Spleen (tissue), 11 donors: ENCODE data around the gene FBXL17. TPM values are rescaled to one million over a fixed set of nuclear protein-coding genes. Genes with fewer than 3 reads are reported as not detected.

Source experiments
- DNase-seq: peaks from one replicate; pipeline ENCODE4 v3.0.0-alpha.2; 2020
- H3K27ac ChIP-seq, 8 donors: fragments of 200-600 bp; sonication (generic) in 7 of 8; 1 replicate in 4 of 8; 2 replicates in 4 of 8; pipeline versions ENCODE4 v1.5.0 to v1.8.0; 2016 to 2021; ENCODE audit warnings: inconsistent platforms in 4 of 8, mild to moderate bottlenecking in 4 of 8, moderate library complexity in 1 of 8
- H3K27me3 ChIP-seq, 7 donors: fragments of 200-600 bp; sonication (generic) in 6 of 7; replicated peaks in 1 of 7; 1 replicate in 4 of 7; 2 replicates in 3 of 7; pipeline versions ENCODE4 v1.5.0 to v1.8.0; 2016 to 2021; ENCODE audit warnings: inconsistent platforms in 3 of 7, mild to moderate bottlenecking in 1 of 7
- H3K36me3 ChIP-seq, 6 donors: fragments of 200-600 bp; sonication (generic) in 5 of 6; 1 replicate in 4 of 6; 2 replicates in 2 of 6; pipeline versions ENCODE4 v1.5.0 to v1.8.0; 2016 to 2021; ENCODE audit warnings: inconsistent platforms in 2 of 6
- H3K4me1 ChIP-seq, 6 donors: fragments of 200-600 bp; sonication (generic) in 5 of 6; 1 replicate in 3 of 6; 2 replicates in 3 of 6; pipeline versions ENCODE4 v1.5.0 to v1.8.0; 2016 to 2021; ENCODE audit warnings: inconsistent platforms in 3 of 6
- H3K4me3 ChIP-seq, 8 donors: fragments of 200-600 bp; sonication (generic) in 7 of 8; 1 replicate in 4 of 8; 2 replicates in 4 of 8; pipeline versions ENCODE4 v1.5.0 to v1.8.0; 2016 to 2021; ENCODE audit warnings: inconsistent platforms in 4 of 8, mild to moderate bottlenecking in 4 of 8, moderate library complexity in 2 of 8
- H3K9me3 ChIP-seq, 8 donors: fragments of 200-600 bp; sonication (generic) in 7 of 8; 1 replicate in 4 of 8; 2 replicates in 4 of 8; pipeline versions ENCODE4 v1.5.0 to v1.8.0; 2016 to 2021; ENCODE audit warnings: inconsistent platforms in 4 of 8
- POLR2A ChIP-seq, 3 donors: fragments of 450-650 bp; IDR thresholded peaks; one replicate each; pipeline ENCODE4 v1.5.1; 2017; ENCODE audit warnings: antibody characterized with exemption in 3 of 3, mild to moderate bottlenecking in 1 of 3
- POLR2AphosphoS5 ChIP-seq, 3 donors: sonication (generic); formaldehyde crosslinking; IDR thresholded peaks; one replicate each; pipeline ENCODE4 v1.5.1; 2017; ENCODE audit warnings: antibody characterized with exemption in 3 of 3
- WGBS, 5 donors: extraction: QIAGEN DNeasy Blood & Tissue Kit in 3 of 5; methylation state at CpG; one replicate each; pipeline versions ENCODE4 v1.1.5 to v1.1.7; 2013 to 2018; 5-methylcytosine and 5-hydroxymethylcytosine counted together
- intact Hi-C: fragments of 100-400 bp; cut with DNase I; formaldehyde crosslinking; loops from one replicate; pipeline ENCODE4 v1.15.0; 2023; ENCODE audit warnings: low total_unique reads
- polyA plus RNA-seq, 3 donors: library from polyadenylated mRNA; stranded (reverse); fragments of 200-250 nt; gene quantifications; one replicate each; pipeline ENCODE4 v1.2.1, GENCODE V29; 2013
- total RNA-seq, 7 donors: library from RNA; depleted of rRNA in 3 of 7; stranded (reverse); fragments of >200 nt in 3 of 7; fragmentation: NEBNext Ultra II Directional in 4 of 7; extraction: Animal tissue kit (Norgen Biotek cat#: 25700) in 4 of 7; gene quantifications; one replicate each; pipeline versions ENCODE4 v1.1.0 to v1.2.1, GENCODE V29; 2016 to 2021
- TF ChIP-seq, protein P1 (sequence below), 11 experiments: fragments of 200-600 bp in 7 of 11; fragments of 450-650 bp in 4 of 11; sonication (generic) in 4 of 11; IDR thresholded peaks in 8 of 11; conservative IDR thresholded peaks in 3 of 11; 1 replicate in 7 of 11; 2 replicates in 4 of 11; pipeline versions ENCODE4 v1.4.0 to v1.8.0; 2016 to 2021; ENCODE audit warnings: antibody characterized with exemption in 11 of 11, inconsistent platforms in 4 of 11, mild to moderate bottlenecking in 1 of 11
- donor health status: healthy with polysubstance abuse.
- donor health status: DM: no; HTN: no; CAD: no; lungs with moderate emphysema.
- donor health status: DM: no; HTN: no; CAD: no.
- donor health status: Bipolar disorder and iron deficiency.
- donor health status: healthy.
- donor health status: DM: no; HTN: no; CAD: no.
- donor health status: DM: yes; HTN: yes; CAD: no.

FBXL17 gene
- total and polyA plus RNA-seq, 10 donors = 5.1 to 39.9 (median 21.8) TPM

DNA sequence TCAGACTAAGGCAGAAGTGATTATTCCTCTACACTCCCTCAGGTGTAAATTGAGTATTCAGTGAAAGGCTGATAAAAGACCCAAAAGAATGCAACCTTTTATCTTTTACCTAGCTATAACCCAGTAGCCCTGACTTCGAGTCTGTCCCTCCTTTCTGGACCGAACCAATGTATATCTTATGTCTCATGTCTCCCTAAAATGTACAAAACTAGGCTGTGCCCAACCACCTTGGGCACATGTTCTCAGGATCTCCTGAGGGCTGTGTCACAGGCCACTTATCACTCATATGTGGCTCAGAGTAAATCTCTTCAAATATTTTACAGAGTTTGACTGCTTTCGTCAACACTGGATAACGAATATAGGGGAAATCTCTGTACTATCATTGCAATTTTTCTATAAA is 12.7 kb downstream of the FBXL17 start:
- WGBS, 5 donors = 95 to 99% (median 97%) methylated on average over 4 of the region's 4 CpGs
- Histone ChIP-seq H3K4me1 (no peaks in the 10 kb centered on the region), H3K9me3 (peaks cover 4 to 24% (median 22%) of the 10 kb centered on the region in 8 donors), H3K36me3 (peaks cover 0 to 37% (median 6%) of the 10 kb centered on the region in 6 donors), H3K27me3 (no peaks in the 10 kb centered on the region), H3K4me3 (no peak overlapping the region), H3K27ac (no peak overlapping the region)
- no peak for DNase-seq
- TF ChIP-seq POLR2A (IDR thresholded peaks at IDR 0.05) (no peak), POLR2AphosphoS5 (IDR thresholded peaks at IDR 0.05) (no peak)
- TF ChIP-seq, protein P1, sequence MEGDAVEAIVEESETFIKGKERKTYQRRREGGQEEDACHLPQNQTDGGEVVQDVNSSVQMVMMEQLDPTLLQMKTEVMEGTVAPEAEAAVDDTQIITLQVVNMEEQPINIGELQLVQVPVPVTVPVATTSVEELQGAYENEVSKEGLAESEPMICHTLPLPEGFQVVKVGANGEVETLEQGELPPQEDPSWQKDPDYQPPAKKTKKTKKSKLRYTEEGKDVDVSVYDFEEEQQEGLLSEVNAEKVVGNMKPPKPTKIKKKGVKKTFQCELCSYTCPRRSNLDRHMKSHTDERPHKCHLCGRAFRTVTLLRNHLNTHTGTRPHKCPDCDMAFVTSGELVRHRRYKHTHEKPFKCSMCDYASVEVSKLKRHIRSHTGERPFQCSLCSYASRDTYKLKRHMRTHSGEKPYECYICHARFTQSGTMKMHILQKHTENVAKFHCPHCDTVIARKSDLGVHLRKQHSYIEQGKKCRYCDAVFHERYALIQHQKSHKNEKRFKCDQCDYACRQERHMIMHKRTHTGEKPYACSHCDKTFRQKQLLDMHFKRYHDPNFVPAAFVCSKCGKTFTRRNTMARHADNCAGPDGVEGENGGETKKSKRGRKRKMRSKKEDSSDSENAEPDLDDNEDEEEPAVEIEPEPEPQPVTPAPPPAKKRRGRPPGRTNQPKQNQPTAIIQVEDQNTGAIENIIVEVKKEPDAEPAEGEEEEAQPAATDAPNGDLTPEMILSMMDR (IDR thresholded peaks at IDR 0.05 in 8 of 11, conservative IDR thresholded peaks at IDR 0.05 in 3 of 11) = no peak
- intact Hi-C loops = no loop called here

DNA sequence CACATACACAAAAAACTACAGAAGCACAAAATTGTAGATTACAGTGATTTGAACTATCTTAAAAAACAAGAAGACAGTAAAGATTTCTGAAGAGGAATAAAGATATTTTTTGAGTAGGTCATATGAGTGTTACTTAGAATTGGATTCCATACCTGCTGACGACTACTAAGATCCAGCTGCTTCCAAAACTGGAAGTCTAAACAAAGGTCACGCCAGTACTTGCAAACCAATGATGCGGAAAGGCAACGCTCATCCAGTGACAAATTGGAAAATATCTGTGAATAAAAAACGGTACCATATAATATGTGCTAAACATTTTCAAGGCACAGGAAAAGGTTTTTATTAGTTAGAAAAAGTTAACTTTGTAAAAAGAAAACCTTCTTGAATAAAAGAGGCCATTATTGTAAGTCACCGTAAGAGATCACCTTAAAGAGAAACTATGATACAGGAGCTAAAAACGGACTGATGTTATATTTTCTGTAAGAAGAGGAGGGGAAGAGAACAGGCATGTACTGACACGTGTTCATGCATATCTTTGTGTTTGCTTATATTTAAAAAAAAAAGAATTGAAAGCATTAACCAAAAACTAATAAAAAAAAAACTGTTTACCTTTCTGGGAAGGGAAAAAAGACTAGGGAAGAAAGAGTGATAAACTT is 14.1 kb downstream of the FBXL17 start:
- no peak overlapping the region for H3K27ac ChIP-seq
- H3K27me3 ChIP-seq = no peaks in the 10 kb centered on the region
- peaks cover 0 to 13% (median 11%) of the 10 kb centered on the region in 8 donors for H3K9me3 ChIP-seq
- TF ChIP-seq POLR2AphosphoS5 (IDR thresholded peaks at IDR 0.05) = no peak
- no peak for TF ChIP-seq POLR2A (IDR thresholded peaks at IDR 0.05)
- TF ChIP-seq, protein P1 (IDR thresholded peaks at IDR 0.05 in 8 of 11, conservative IDR thresholded peaks at IDR 0.05 in 3 of 11) = no peak
- H3K36me3 ChIP-seq = peaks cover 0 to 34% (median 8%) of the 10 kb centered on the region in 6 donors
- DNase-seq = no peak
- 93 to 95% (median 95%) methylated on average over 8 of the region's 8 CpGs for WGBS, 5 donors
- intact Hi-C loops = no loop called here
- H3K4me3 ChIP-seq = no peak overlapping the region
- H3K4me1 ChIP-seq = no peaks in the 10 kb centered on the region

DNA sequence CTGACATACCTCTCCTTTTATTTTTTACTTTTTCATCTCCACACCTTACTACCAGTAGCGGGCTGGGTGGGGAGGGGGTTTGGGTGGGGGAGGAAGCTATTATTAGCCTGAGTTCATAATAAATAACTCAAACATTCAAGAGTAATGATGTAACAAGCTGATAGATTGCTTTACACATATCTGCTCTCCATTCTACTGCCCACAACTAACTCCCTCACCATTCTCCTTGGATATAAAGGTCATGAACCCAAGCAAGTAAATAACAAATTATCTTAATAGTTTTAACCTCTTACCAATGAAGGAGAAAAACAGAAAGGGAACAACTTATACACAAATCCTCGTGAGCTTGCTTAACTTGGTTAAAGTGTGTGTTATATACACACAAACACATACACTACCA is 15.4 kb downstream of the FBXL17 start:
- 77 to 95% (median 90%) methylated on average over 2 of the region's 2 CpGs for WGBS, 5 donors

DNA sequence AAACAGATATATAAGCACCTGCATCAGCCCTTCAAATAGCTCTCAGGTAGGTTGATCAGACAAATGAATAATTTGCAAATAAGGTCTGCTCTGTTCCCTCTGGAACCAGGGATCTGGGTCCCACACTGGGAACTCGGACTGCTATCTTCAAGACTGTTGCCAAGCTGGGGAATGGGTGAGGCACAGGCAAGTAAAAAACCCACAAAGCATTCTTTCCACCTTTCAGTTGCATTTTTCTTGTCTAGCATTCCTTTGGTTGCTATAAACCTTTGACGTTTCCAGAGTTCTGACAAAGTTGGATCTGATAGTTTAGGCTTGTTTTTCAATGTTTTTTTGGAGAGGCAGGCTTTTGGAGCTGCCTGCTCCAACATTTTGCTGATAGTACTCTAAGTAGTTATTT is 20.1 kb downstream of the FBXL17 start:
- DNase-seq = no peak
- Histone ChIP-seq H3K27ac (no peak overlapping the region), H3K27me3 (no peaks in the 10 kb centered on the region), H3K9me3 (no peaks in the 10 kb centered on the region), H3K36me3 (peaks cover 0 to 38% (median 7%) of the 10 kb centered on the region in 6 donors), H3K4me1 (no peaks in the 10 kb centered on the region), H3K4me3 (no peak overlapping the region)
- WGBS, 5 donors = 90 to 100% (median 97%) methylated on average over 2 of the region's 2 CpGs
- intact Hi-C loops = no loop called here
- TF ChIP-seq, protein P1 (IDR thresholded peaks at IDR 0.05 in 8 of 11, conservative IDR thresholded peaks at IDR 0.05 in 3 of 11) = no peak
- TF ChIP-seq POLR2AphosphoS5 (IDR thresholded peaks at IDR 0.05) (no peak), POLR2A (IDR thresholded peaks at IDR 0.05) (no peak)

More for the DNA sequence above, 15.4 kb downstream of the FBXL17 start:
- no peak for DNase-seq
- no peak overlapping the region for H3K4me3 ChIP-seq
- H3K27me3 ChIP-seq = no peaks in the 10 kb centered on the region
- TF ChIP-seq, protein P1 (IDR thresholded peaks at IDR 0.05 in 8 of 11, conservative IDR thresholded peaks at IDR 0.05 in 3 of 11) = no peak
- TF ChIP-seq POLR2AphosphoS5 (IDR thresholded peaks at IDR 0.05) (no peak), POLR2A (IDR thresholded peaks at IDR 0.05) (no peak)
- no peak overlapping the region for H3K27ac ChIP-seq
- H3K9me3 ChIP-seq = peaks cover 0 to under 1% (median 0%) of the 10 kb centered on the region in 8 donors
- H3K4me1 ChIP-seq = no peaks in the 10 kb centered on the region
- peaks cover 0 to 36% (median 8%) of the 10 kb centered on the region in 6 donors for H3K36me3 ChIP-seq
- intact Hi-C loops = no loop called here
